HG02981 (cell line): Measurements from ENCODE around the gene GREB1.
A peak's percentile ranks its signal among the peaks of the same experiment; 100 is the strongest.

Experiments
- ATAC-seq: cut with Tn5 transposase; IDR thresholded peaks from one replicate; pipeline ENCODE4 v1.9.1; 2021; ENCODE audit warnings: mild to moderate bottlenecking, moderate library complexity; ENCODE audit not compliant: unreplicated experiment

The GREB1 gene

GRCh38 chr2:11677136-11678055 lies 143.6 kb downstream of the GREB1 start:
- no peak for ATAC-seq

GRCh38 chr2:11678306-11678960 lies 144.6 kb downstream of the GREB1 start:
- no peak for ATAC-seq

GRCh38 chr2:11679016-11679415 lies 145.2 kb downstream of the GREB1 start:
- no peak for ATAC-seq

GRCh38 chr2:11679486-11680181 lies 145.8 kb downstream of the GREB1 start:
- ATAC-seq = no peak

- ATAC-seq = no peak
Observed at GRCh38 chr2:11680182-11680900, 146.5 kb downstream of the GREB1 start.

- no peak for ATAC-seq
Observed at GRCh38 chr2:11680901-11681721, 147.3 kb downstream of the GREB1 start.

- peak; percentile 61 for ATAC-seq
Observed at GRCh38 chr2:11681722-11682589, 148.1 kb downstream of the GREB1 start.

GRCh38 chr2:11682590-11682915 lies 148.7 kb downstream of the GREB1 start:
- no peak for ATAC-seq

- no peak for ATAC-seq
Observed at GRCh38 chr2:11683476-11683875, 149.6 kb downstream of the GREB1 start.

- no peak for ATAC-seq
Observed at GRCh38 chr2:11683966-11684365, 150.1 kb downstream of the GREB1 start.

GRCh38 chr2:11684894-11685460 lies 151.1 kb downstream of the GREB1 start:
- ATAC-seq = no peak

GRCh38 chr2:11685906-11686470 lies 152.1 kb downstream of the GREB1 start:
- no peak for ATAC-seq

GRCh38 chr2:11687736-11688135 lies 153.9 kb downstream of the GREB1 start:
- no peak for ATAC-seq

- peak; percentile 74 for ATAC-seq
Observed at GRCh38 chr2:11688222-11689069, 154.6 kb downstream of the GREB1 start.

- no peak for ATAC-seq
Observed at GRCh38 chr2:11691076-11691660, 157.3 kb downstream of the GREB1 start.
